H1 (cell line): Measurements from ENCODE around the gene WDR90. TPM values are rescaled to one million over a fixed set of nuclear protein-coding genes. Genes with fewer than 3 reads are reported as not detected.
A peak's percentile ranks its signal among the peaks of the same experiment; 100 is the strongest.

Experiments
- CTCF ChIA-PET: fragments of 300-600 bp; sonication (Branson Sonifier 250); formaldehyde crosslinking; loops from one replicate; lab custom pipeline; 2021; ENCODE audit not compliant: partially characterized antibody; lab: Charles Lee
- POLR2A ChIA-PET: fragments of 300-600 bp; sonication (Branson Sonifier 250); formaldehyde crosslinking; loops from one replicate; lab custom pipeline; 2021; ENCODE audit warnings: inconsistent platforms; ENCODE audit not compliant: partially characterized antibody; lab: Charles Lee
- DNase-seq, 2 experiments: peaks; one replicate each; pipeline versions ENCODE4 v3.0.0 to v3.0.0-alpha.2; 2010 to 2022; ENCODE audit warnings: low spot score in 2 of 2, low read depth in 1 of 2, mixed read lengths in 1 of 2
- FAIRE-seq: peaks from 2 replicates; lab custom pipeline; 2011; peaks lifted over from hg19 to GRCh38; lab: Jason Lieb, UNC
- H2AFZ ChIP-seq: 2 replicates; pipeline ENCODE4 v1.8.1; 2012; ENCODE audit warnings: low read length, inconsistent platforms
- H2AK5ac ChIP-seq: 2 replicates; pipeline ENCODE4 v1.6.1; 2013; ENCODE audit warnings: low read depth, low read length
- H2BK120ac ChIP-seq: replicated peaks from 2 replicates; pipeline ENCODE3; 2013; ENCODE audit warnings: low read depth, low read length, inconsistent platforms
- H2BK12ac ChIP-seq: 2 replicates; pipeline ENCODE4 v1.6.1; 2013; ENCODE audit warnings: low read depth, low read length
- H2BK15ac ChIP-seq: 2 replicates; pipeline ENCODE4 v1.6.1; 2013; ENCODE audit warnings: low read length
- H2BK20ac ChIP-seq: 2 replicates; pipeline ENCODE4 v1.6.1; 2013; ENCODE audit warnings: low read length
- H2BK5ac ChIP-seq: 2 replicates; pipeline ENCODE4 v1.6.1; 2013; ENCODE audit warnings: low read depth, low read length
- H3K14ac ChIP-seq: 2 replicates; pipeline ENCODE4 v1.6.1; 2013; ENCODE audit warnings: inconsistent platforms; ENCODE audit not compliant: insufficient read length
- H3K18ac ChIP-seq: 2 replicates; pipeline ENCODE4 v1.6.1; 2013; ENCODE audit warnings: low read length; ENCODE audit errors: extremely low read depth
- H3K23ac ChIP-seq: 2 replicates; pipeline ENCODE4 v1.6.1; 2013; ENCODE audit warnings: inconsistent platforms; ENCODE audit not compliant: insufficient read length
- H3K23me2 ChIP-seq: 2 replicates; pipeline ENCODE4 v1.6.1; 2013; ENCODE audit warnings: low read depth, low read length
- H3K27ac ChIP-seq: 2 replicates; pipeline ENCODE4 v1.6.1; 2011; ENCODE audit warnings: low read depth, low read length, inconsistent platforms
- H3K27me3 ChIP-seq, 4 experiments: replicated peaks in 1 of 4; 1 replicate in 1 of 4; 2 replicates in 3 of 4; pipeline versions ENCODE4 v1.6.1 to v1.8.1; 2011 to 2013; ENCODE audit warnings: low read length in 3 of 4, mild to moderate bottlenecking in 3 of 4, inconsistent platforms in 2 of 4, mixed read lengths in 2 of 4, moderate library complexity in 1 of 4; ENCODE audit not compliant: control insufficient read depth in 3 of 4, insufficient read depth in 3 of 4; ENCODE audit errors: extremely low read depth in 1 of 4
- H3K36me3 ChIP-seq, 4 experiments: 2 replicates each; pipeline versions ENCODE4 v1.6.1 to v1.8.1; 2011 to 2013; ENCODE audit warnings: mild to moderate bottlenecking in 4 of 4, low read length in 3 of 4, moderate library complexity in 2 of 4, control low read depth in 1 of 4, inconsistent platforms in 1 of 4; ENCODE audit not compliant: insufficient read depth in 4 of 4, control insufficient read depth in 2 of 4
- H3K4ac ChIP-seq: replicated peaks from 2 replicates; pipeline ENCODE3; 2013; ENCODE audit warnings: low read length, low read depth, mixed read lengths, inconsistent platforms; ENCODE audit not compliant: insufficient read length
- H3K4me1 ChIP-seq, 4 experiments: replicated peaks in 1 of 4; 1 replicate in 1 of 4; 2 replicates in 3 of 4; pipeline versions ENCODE4 v1.6.1 to v1.8.1; 2011 to 2013; ENCODE audit warnings: low read length in 3 of 4, inconsistent platforms in 2 of 4, mixed read lengths in 1 of 4; ENCODE audit not compliant: insufficient read depth in 4 of 4, control insufficient read depth in 3 of 4
- H3K4me2 ChIP-seq, 2 experiments: 2 replicates each; pipeline versions ENCODE4 v1.6.1 to v1.8.1; 2011 to 2013; ENCODE audit warnings: low read depth in 2 of 2, low read length in 2 of 2, control low read depth in 1 of 2, inconsistent platforms in 1 of 2, mild to moderate bottlenecking in 1 of 2; ENCODE audit not compliant: insufficient read depth in 1 of 2
- H3K4me3 ChIP-seq, 4 experiments: fragments of 200-600, 300-600 bp in 1 of 4; sonication (generic), shearing (Covaris generic), sonication (Bioruptor Twin) in 1 of 4; 2 replicates each; pipeline versions ENCODE4 v1.5.1 to v1.8.1; 2011 to 2016; ENCODE audit warnings: low read length in 4 of 4, low read depth in 3 of 4, control low read depth in 2 of 4, inconsistent platforms in 2 of 4, mild to moderate bottlenecking in 2 of 4, mixed read lengths in 1 of 4, moderate library complexity in 1 of 4; ENCODE audit not compliant: insufficient read depth in 2 of 4; ENCODE audit errors: extremely low read depth in 1 of 4
- H3K56ac ChIP-seq: replicated peaks from 2 replicates; pipeline ENCODE3; 2013; ENCODE audit warnings: low read depth, mild to moderate bottlenecking, mixed read lengths, low read length, inconsistent platforms; ENCODE audit not compliant: insufficient read length
- H3K79me1 ChIP-seq: 2 replicates; pipeline ENCODE4 v1.6.1; 2013; ENCODE audit warnings: low read depth, low read length, control low read depth
- H3K79me2 ChIP-seq, 2 experiments: 2 replicates each; pipeline versions ENCODE4 v1.6.1 to v1.8.1; 2012 to 2013; ENCODE audit warnings: low read length in 2 of 2, mild to moderate bottlenecking in 2 of 2, inconsistent platforms in 1 of 2; ENCODE audit not compliant: insufficient read depth in 2 of 2, control insufficient read depth in 1 of 2
- H3K9ac ChIP-seq, 4 experiments: replicated peaks in 1 of 4; 1 replicate in 1 of 4; 2 replicates in 3 of 4; pipeline versions ENCODE4 v1.6.1 to v1.8.1; 2011 to 2013; ENCODE audit warnings: low read depth in 3 of 4, low read length in 3 of 4, control low read depth in 2 of 4, mild to moderate bottlenecking in 2 of 4, moderate library complexity in 2 of 4, inconsistent platforms in 1 of 4; ENCODE audit errors: extremely low read depth in 1 of 4
- H3K9me3 ChIP-seq, 2 experiments: 2 replicates each; pipeline versions ENCODE4 v1.6.1 to v1.8.1; 2012 to 2013; ENCODE audit warnings: mild to moderate bottlenecking in 2 of 2, moderate library complexity in 2 of 2, control low read depth in 1 of 2, inconsistent platforms in 1 of 2, low read depth in 1 of 2, low read length in 1 of 2, mixed read lengths in 1 of 2; ENCODE audit not compliant: insufficient read depth in 2 of 2
- H4K20me1 ChIP-seq, 2 experiments: replicated peaks in 1 of 2; 2 replicates each; pipeline versions ENCODE3 to v1.8.1; 2011 to 2013; ENCODE audit warnings: inconsistent platforms in 2 of 2, low read length in 2 of 2, mild to moderate bottlenecking in 1 of 2; ENCODE audit not compliant: insufficient read depth in 2 of 2, control insufficient read depth in 1 of 2
- H4K5ac ChIP-seq: 2 replicates; pipeline ENCODE4 v1.6.1; 2013; ENCODE audit warnings: low read length, low read depth, mixed read lengths, inconsistent platforms; ENCODE audit not compliant: insufficient read length
- H4K8ac ChIP-seq: 2 replicates; pipeline ENCODE4 v1.8.0; 2013; ENCODE audit warnings: mild to moderate bottlenecking, moderate library complexity, low read length, inconsistent platforms; ENCODE audit not compliant: insufficient read depth; ENCODE audit errors: extremely low read depth
- H4K91ac ChIP-seq: replicated peaks from 2 replicates; pipeline ENCODE3; 2013; ENCODE audit warnings: low read length, mixed read lengths, inconsistent platforms; ENCODE audit not compliant: insufficient read length
- ASH2L ChIP-seq: fragments of 200-600, 300-600 bp; sonication (generic); IDR thresholded peaks from one replicate; pipeline ENCODE4 v1.7.1; 2017; ENCODE audit warnings: low read length
- BACH1 ChIP-seq: IDR thresholded peaks from 2 replicates; pipeline ENCODE4 v1.6.1; 2012; ENCODE audit warnings: low read length, improper control_type of control experiment
- GABPA ChIP-seq: IDR thresholded peaks from 2 replicates; pipeline ENCODE4 v1.6.1; 2011; ENCODE audit warnings: mild to moderate bottlenecking, low read length, moderate library complexity, borderline replicate concordance; ENCODE audit not compliant: insufficient read depth
- KDM4A ChIP-seq: IDR thresholded peaks from one replicate; pipeline ENCODE4 v1.7.1; 2012; ENCODE audit warnings: low read depth, mild to moderate bottlenecking, moderate library complexity, low read length, inconsistent platforms; ENCODE audit not compliant: severe bottlenecking
- KDM5A ChIP-seq: fragments of 200-600 bp; IDR thresholded peaks from 2 replicates; pipeline ENCODE4 v1.7.1; 2012; ENCODE audit warnings: mild to moderate bottlenecking, low read length, inconsistent platforms, mixed read lengths
- RXRA ChIP-seq: IDR thresholded peaks from 2 replicates; pipeline ENCODE4 v1.6.1; 2011; ENCODE audit warnings: low read depth, mild to moderate bottlenecking, low read length, moderate library complexity; ENCODE audit not compliant: insufficient read depth
- SIN3A ChIP-seq, 2 experiments: IDR thresholded peaks in 1 of 2; conservative IDR thresholded peaks in 1 of 2; 2 replicates each; pipeline ENCODE4 v1.6.1; 2011 to 2012; ENCODE audit warnings: low read length in 2 of 2, improper control_type of control experiment in 1 of 2, low read depth in 1 of 2, mild to moderate bottlenecking in 1 of 2
- SIX5 ChIP-seq: IDR thresholded peaks from 2 replicates; pipeline ENCODE4 v1.6.1; 2011; ENCODE audit warnings: mild to moderate bottlenecking, low read depth, low read length
- TAF1 ChIP-seq: IDR thresholded peaks from 2 replicates; pipeline ENCODE4 v1.6.1; 2011; ENCODE audit warnings: mild to moderate bottlenecking, low read depth, low read length
- ZNF274 ChIP-seq: IDR thresholded peaks from 2 replicates; pipeline ENCODE4 v1.7.0; 2012; ENCODE audit warnings: low read length, borderline replicate concordance; ENCODE audit errors: extremely low read depth
- WGBS, 2 experiments: shearing (Covaris generic) in 1 of 2; methylation state at CpG; one replicate each; pipeline versions ENCODE4 v1.1.6 to v1.1.7; 2013 to 2015; ENCODE audit warnings: low lambda C conversion rate in 2 of 2, mixed read lengths in 2 of 2, inconsistent platforms in 1 of 2, low coverage in 1 of 2, missing lambda C conversion rate in 1 of 2; ENCODE audit not compliant: insufficient replicate concordance in 2 of 2, insufficient coverage in 1 of 2, insufficient read length in 1 of 2; ENCODE audit errors: extremely low coverage in 1 of 2, missing lambda C conversion rate in 1 of 2; 5-methylcytosine and 5-hydroxymethylcytosine counted together
- polyA plus RNA-seq, 7 experiments: library from polyadenylated mRNA; depleted of rRNA in 3 of 7; stranded (reverse) in 5 of 7; unstranded in 2 of 7; fragments of >200 nt in 5 of 7; fragments of 200-250 nt in 2 of 7; gene quantifications; 1 replicate in 5 of 7; 2 replicates in 1 of 7; 4 replicates in 1 of 7; pipeline versions ENCODE4 v1.2.1 to v1.2.3, GENCODE V29; 2011 to 2013; ENCODE audit warnings: missing spikeins in 2 of 7, mixed read lengths in 2 of 7
- total RNA-seq: library from RNA; stranded (reverse); fragmentation: NEBNext Ultra II Directional; extraction: Animal tissue kit (Norgen Biotek cat#: 25700); gene quantifications from 2 replicates; pipeline ENCODE4 v1.2.1, GENCODE V29; 2021

The WDR90 gene
- total and polyA plus RNA-seq, 2 of the 8 experiments (the other 6 are each of a cell fraction or from before 2014, with no cell fraction given) = 24.0 to 47.2 TPM

DNA sequence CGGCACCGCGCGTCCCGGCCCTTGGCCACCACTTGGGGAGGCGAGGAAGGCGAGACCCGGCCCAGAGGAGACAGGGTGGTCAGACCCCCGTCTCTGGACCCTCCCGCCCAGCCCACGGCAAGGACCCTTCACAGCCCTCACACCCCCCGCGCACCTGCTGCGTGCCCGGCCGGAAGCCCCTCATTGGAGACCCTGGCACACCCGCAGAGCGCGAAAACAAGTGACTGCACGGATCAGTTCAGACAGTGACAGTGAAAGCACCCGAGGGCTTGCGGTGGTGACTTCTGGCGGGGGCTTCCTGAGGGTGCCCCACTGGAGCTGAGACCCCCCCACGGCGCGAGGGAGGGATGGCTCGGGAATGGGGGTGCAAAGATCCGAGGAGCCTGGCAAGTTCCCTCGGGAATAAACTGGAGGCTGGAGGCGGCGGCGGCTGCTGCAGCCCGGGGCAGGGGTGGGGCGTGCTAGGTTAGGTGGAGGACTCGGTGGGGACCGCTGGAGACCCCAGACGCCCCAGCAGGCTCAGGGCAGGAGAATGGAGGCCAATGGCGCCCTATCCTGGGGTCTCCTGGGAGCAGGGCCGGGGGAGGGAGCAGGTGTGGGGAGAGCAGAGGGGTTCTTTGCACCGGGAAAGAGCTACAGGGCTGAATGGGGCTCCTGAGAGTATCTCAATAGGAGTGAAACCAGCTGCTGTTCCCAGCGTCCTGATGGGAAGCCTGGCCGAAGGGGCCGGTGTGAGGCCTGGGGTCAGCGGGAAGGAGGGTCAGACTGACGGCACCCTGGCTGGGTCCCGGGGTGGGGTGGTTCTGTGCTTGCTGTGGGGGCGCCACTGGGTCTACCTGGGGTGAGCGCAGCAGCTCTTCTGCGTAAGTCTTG is 57.3 kb downstream of the WDR90 start:
- no peak overlapping the region for H2BK20ac ChIP-seq
- H3K9ac ChIP-seq = no peak overlapping the region
- H4K5ac ChIP-seq = no peak overlapping the region
- no peaks in the 10 kb centered on the region for H3K9me3 ChIP-seq
- no peaks in the 10 kb centered on the region for H3K79me2 ChIP-seq
- no peak overlapping the region for H3K27ac ChIP-seq
- H3K36me3 ChIP-seq = no peaks in the 10 kb centered on the region
- H2BK15ac ChIP-seq = no peak overlapping the region
- no peak overlapping the region for H2BK120ac ChIP-seq
- peak overlapping the region; percentile 66 to 92 for H3K4me2 ChIP-seq
- FAIRE-seq = no peak
- peaks cover 0 to 9% (median 5%) of the 10 kb centered on the region in 4 experiments; a peak in 4 of 7 replicates for H3K4me1 ChIP-seq
- peaks cover 52 to 86% (median 72%) of the 10 kb centered on the region in 4 experiments for H3K27me3 ChIP-seq
- no peak overlapping the region for H3K18ac ChIP-seq
- ChIA-PET POLR2A (interaction anchor here (0.7 to 20.9 kb wide), 11 partner anchors 10 to 795 kb away, joined by 3 to 353 read pairs (median 4); partner anchors contain the start of genes ANTKMT, CCDC78, CIAO3 and HAGHL), CTCF (interaction anchor here (0.8 to 33.4 kb wide), 9 partner anchors 9 to 351 kb away, joined by 3 to 977 read pairs (median 5); partner anchors contain the start of genes ANTKMT, CCDC78, CHTF18 and CIAO3)
- no peak overlapping the region for H3K14ac ChIP-seq
- no peak overlapping the region for H2AFZ ChIP-seq
- no peak overlapping the region for H2AK5ac ChIP-seq
- H2BK5ac ChIP-seq = no peak overlapping the region
- H3K56ac ChIP-seq = no peak overlapping the region
- H3K4ac ChIP-seq = no peak overlapping the region
- H4K91ac ChIP-seq = no peak overlapping the region
- no peak overlapping the region for H2BK12ac ChIP-seq
- DNase-seq = peak in 1 of 2 experiments; percentile 71
- peak overlapping the region; percentile 85 for H4K8ac ChIP-seq
- H3K4me3 ChIP-seq = peak overlapping the region; percentile 34 to 69 (median 50)
- WGBS, 2 experiments = 17% methylated on average over 29 of the region's 49 CpGs; no CpG with 5 or more reads in 1 of the 2 experiments
- peaks cover 12% of the 10 kb centered on the region; the same call in 1 of the 2 replicates for H3K23me2 ChIP-seq
- no peaks in the 10 kb centered on the region for H3K79me1 ChIP-seq
- H4K20me1 ChIP-seq = peaks cover 7 to 23% of the 10 kb centered on the region in 2 experiments
- no peak overlapping the region for H3K23ac ChIP-seq
- TF ChIP-seq ASH2L (peak; percentile 39), GABPA (no peak; the same call in 1 of the 2 replicates), TAF1 (no peak), BACH1 (no peak), ZNF274 (no peak), RXRA (no peak), KDM5A (no peak), SIX5 (no peak), SIN3A (conservative IDR thresholded peaks at IDR 0.05 in 1 of 2, IDR thresholded peaks at IDR 0.05 in 1 of 2; ENCODE audit: low read depth in 1 of 2, low read length in 2 of 2) (peak in 1 of 2 experiments; percentile 73; a peak in 1 of 4 replicates), KDM4A (peak; percentile 32)
